GM18873 (cell line): ENCODE data around the gene GRK1.
"Not testable (repeated sequence)": the region's sequence is repeated elsewhere in the genome, so short reads cannot be mapped to it uniquely, and the experiment has no call there.

ENCODE experiments used
- ATAC-seq: cut with Tn5 transposase; IDR thresholded peaks from one replicate; pipeline ENCODE4 v1.9.1; 2021; ENCODE audit warnings: mild to moderate bottlenecking, moderate library complexity, moderate number of reproducible peaks; ENCODE audit not compliant: unreplicated experiment, low FRiP score

GRK1 gene

GRCh38 chr13:113725329-113726105 is 58.5 kb downstream of the GRK1 start:
- not testable (repeated sequence) for ATAC-seq

DNA sequence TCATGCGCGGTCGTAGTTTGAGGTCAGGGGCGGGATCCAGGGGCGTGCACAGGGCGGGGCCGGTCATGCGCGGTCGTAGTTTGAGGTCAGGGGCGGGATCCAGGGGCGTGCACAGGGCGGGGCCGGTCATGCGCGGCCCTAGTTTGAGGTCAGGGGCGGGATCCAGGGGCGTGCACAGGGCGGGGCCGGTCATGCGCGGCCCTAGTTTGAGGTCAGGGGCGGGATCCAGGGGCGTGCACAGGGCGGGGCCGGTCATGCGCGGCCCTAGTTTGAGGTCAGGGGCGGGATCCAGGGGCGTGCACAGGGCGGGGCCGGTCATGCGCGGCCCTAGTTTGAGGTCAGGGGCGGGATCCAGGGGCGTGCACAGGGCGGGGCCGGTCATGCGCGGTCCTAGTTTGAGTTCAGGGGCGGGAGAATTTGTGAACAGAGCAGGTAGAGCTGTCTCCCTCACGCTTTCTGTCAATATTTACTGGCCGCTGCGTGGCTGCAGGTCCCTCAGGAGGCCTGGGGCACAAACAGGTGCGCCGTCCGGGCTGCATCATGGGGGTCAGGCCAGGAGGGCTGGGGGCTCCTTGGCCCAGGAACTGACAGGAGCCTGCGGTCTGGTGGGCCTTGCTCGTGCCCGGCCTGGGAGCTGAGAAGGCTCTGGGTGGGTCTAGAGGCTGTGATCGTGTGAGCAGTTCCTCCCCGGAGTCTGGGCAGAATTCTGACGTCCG is 59.2 kb downstream of the GRK1 start:
- ATAC-seq = not testable (repeated sequence)

DNA sequence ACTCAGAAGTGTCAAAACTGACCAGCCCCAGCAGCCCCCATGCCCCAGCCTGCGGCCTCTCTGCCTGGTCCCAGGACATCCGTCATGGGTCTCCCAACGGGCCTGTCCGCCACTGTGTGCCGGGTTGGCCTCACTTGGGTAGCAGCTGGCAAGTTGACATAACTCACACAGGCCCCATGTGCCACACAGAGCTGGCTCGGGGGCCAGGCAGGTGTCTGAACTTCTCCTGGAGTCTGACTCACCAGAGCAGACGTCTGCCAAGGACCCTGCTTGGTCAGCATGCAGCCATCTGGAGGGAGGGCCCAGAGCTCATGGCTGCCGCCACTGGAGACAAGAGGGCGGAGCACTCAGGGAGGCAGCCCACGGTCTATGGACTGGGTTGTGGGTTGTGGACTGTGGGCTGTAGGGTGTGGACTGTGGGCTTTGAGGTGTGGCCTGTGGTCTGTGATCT is 60.0 kb downstream of the GRK1 start:
- ATAC-seq = no peak

DNA sequence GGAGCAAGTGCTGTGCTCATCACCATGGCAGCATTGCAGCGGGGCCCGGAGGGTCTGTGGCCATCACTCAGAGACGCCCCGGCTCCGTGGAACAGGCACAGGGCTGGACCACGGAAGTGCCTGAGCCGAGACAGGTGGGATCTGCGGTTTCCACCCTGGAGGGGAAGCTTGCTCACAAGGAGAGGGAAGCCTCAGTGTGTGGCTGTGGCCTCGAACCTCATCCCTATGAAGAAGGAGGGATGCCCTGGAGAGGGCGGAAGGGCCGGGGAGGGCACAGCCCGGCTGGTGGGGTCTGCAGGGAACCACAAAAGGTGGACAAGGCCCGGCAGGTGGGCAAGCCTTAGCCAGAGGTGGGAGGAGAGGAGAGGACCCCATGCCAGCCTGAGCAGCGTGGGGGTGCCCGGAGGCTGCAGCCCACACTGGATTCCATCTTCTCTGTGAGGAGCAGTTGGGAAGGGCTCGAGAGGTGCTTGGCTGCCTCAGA is 61.6 kb downstream of the GRK1 start:
- ATAC-seq = no peak

GRCh38 chr13:113729187-113730019 is 62.4 kb downstream of the GRK1 start:
- ATAC-seq = no peak

- no peak for ATAC-seq
Observed at GRCh38 chr13:113730258-113730691, 63.3 kb downstream of the GRK1 start.

DNA sequence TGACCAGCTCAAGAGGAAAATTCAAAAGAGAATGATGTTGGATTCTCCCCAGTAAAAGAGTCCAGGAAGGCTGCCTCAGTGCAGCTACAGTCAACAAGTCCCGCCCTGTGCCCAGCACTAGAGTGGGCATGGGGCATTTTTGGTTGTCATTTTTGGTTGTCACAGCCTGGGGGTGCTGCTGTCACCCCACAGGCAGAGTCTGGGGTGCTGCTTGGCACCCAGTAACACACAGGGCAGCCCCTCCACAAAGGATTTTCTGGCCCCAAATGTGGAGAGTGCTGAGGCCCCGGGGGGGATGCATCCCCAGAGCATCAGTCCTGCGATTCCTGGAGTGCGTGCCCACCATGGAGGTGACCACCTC is 63.8 kb downstream of the GRK1 start:
- no peak for ATAC-seq

DNA sequence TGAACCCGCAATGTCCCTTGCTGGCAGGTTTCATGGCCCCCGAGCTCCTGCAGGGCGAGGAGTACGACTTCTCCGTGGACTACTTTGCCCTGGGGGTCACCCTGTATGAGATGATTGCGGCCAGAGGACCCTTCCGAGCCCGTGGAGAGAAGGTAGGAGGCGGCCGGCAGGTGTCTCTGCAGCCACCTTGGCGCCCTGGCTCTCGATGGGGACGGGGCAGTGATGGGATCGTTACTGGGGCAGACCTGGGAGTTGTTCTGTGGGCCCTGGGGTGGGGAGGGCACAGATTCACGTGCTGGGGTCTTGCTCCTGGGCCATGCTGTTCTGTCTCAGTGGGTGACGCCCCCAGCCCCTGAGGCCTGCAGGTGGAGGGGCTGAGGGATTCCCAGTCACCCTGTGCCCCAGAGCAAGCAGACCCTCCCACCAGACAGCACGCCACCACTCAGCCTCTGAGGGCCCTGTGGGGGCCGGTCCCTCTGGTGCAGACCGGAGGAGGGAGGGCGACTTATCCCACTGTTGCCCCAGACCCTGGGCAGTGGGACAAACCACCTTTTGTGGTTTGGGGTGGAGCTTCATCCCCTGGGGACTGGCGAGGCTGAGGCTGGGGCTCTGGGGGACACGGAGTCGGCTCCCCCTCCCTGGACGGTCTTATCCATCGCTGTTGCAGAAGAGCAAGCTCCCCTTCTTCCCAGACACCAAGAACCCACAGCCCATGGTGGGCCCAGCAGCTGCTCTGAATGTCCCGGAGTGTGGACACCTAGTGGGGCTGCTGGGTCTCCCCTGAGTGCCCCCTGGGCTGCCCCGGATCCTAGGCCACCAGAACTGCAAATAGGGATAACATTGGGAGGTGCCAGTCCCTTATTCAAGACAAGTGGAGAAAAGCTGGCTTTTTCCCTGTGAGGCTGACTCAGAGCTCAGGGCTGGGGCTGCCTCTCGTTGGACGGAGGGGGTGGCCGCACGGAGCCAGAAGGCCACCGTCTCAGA is 64.5 kb downstream of the GRK1 start:
- ATAC-seq = no peak

GRCh38 chr13:113732176-113732960 is 65.3 kb downstream of the GRK1 start:
- no peak for ATAC-seq

GRCh38 chr13:113732961-113733950 is 66.2 kb downstream of the GRK1 start:
- no peak for ATAC-seq

- ATAC-seq = no peak
Observed at GRCh38 chr13:113734099-113734825, 67.2 kb downstream of the GRK1 start.

GRCh38 chr13:113734826-113735125 is 67.8 kb downstream of the GRK1 start:
- ATAC-seq = no peak

- ATAC-seq = no peak
Observed at GRCh38 chr13:113735194-113735593, 68.2 kb downstream of the GRK1 start.

GRCh38 chr13:113735750-113736149 is 68.7 kb downstream of the GRK1 start:
- no peak for ATAC-seq

DNA sequence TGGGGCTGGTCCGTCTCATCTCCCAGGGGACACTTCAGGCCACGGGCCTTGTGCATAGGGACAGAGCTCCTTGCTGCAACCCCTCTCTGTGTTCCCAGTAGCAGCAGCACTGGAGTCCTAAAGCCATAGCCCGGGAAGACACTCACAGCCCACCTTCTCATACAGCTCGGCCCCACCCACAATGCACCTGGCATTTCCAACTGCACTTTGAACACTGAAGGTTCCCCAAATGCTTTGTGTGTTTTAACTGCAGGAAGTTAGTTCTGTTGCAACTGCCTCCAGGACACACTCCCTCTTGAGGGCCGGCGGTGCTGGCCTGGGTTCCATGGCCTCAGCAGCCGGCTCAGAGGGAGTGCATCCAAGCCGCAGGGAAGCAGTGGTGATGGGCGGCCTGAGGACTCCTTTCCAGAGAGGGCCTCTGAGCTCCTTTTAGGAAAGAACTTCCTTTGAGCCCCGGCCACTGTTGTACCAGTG is 69.3 kb downstream of the GRK1 start:
- no peak for ATAC-seq

DNA sequence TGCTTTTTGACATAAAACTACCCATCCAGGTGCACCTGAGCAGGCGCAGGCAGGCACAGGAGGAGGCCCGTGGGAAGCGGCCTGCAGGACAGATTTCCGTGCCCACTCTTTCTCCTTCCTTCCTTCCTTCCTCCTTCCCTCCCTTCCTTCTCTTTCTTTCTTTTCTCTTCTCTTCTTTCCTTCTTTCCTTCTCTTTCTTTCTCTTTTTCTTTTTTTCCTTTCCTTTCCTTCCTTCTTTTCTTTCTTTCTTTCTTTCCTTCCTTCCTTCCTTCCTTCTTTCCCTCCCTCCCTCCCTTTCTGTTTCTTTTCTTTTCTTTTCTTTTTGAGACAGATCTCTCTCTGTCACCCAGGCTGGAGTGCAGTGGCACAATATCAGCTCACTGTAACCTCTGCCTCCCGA is 70.8 kb downstream of the GRK1 start:
- ATAC-seq = no peak
